Muscle layer of colon (tissue), 2 donors: Measurements from ENCODE around the gene ZFAND6.
A peak's percentile ranks its signal among the peaks of the same experiment; 100 is the strongest.
"Not testable (repeated sequence)": the region's sequence is repeated elsewhere in the genome, so short reads cannot be mapped to it uniquely, and the experiment has no call there.

Source experiments
- H3K27ac ChIP-seq: one replicate; pipeline ENCODE4 v1.7.0; 2013; ENCODE audit warnings: low read depth, mild to moderate bottlenecking, low read length, moderate library complexity
- H3K27me3 ChIP-seq, 2 donors: one replicate each; pipeline ENCODE4 v1.7.0; 2013; ENCODE audit warnings: low read length in 2 of 2, mild to moderate bottlenecking in 2 of 2; ENCODE audit not compliant: insufficient read depth in 2 of 2, control insufficient read depth in 1 of 2
- H3K36me3 ChIP-seq: one replicate; pipeline ENCODE4 v1.7.0; 2013; ENCODE audit warnings: mild to moderate bottlenecking, low read length; ENCODE audit not compliant: insufficient read depth
- H3K4me1 ChIP-seq: one replicate; pipeline ENCODE4 v1.7.0; 2013; ENCODE audit warnings: mild to moderate bottlenecking, low read length; ENCODE audit not compliant: insufficient read depth
- H3K4me3 ChIP-seq, 2 donors: one replicate each; pipeline ENCODE4 v1.7.0; 2013; ENCODE audit warnings: low read length in 2 of 2, low read depth in 1 of 2, mild to moderate bottlenecking in 1 of 2, moderate library complexity in 1 of 2
- H3K9ac ChIP-seq: one replicate; pipeline ENCODE4 v1.7.0; 2013; ENCODE audit warnings: low read length
- H3K9me3 ChIP-seq: one replicate; pipeline ENCODE4 v1.7.0; 2013; ENCODE audit warnings: mild to moderate bottlenecking, low read length
- donor health status: abdominal sarcoma.
- donor health status: Adenocarcinoma of cecum.

ZFAND6 gene

DNA sequence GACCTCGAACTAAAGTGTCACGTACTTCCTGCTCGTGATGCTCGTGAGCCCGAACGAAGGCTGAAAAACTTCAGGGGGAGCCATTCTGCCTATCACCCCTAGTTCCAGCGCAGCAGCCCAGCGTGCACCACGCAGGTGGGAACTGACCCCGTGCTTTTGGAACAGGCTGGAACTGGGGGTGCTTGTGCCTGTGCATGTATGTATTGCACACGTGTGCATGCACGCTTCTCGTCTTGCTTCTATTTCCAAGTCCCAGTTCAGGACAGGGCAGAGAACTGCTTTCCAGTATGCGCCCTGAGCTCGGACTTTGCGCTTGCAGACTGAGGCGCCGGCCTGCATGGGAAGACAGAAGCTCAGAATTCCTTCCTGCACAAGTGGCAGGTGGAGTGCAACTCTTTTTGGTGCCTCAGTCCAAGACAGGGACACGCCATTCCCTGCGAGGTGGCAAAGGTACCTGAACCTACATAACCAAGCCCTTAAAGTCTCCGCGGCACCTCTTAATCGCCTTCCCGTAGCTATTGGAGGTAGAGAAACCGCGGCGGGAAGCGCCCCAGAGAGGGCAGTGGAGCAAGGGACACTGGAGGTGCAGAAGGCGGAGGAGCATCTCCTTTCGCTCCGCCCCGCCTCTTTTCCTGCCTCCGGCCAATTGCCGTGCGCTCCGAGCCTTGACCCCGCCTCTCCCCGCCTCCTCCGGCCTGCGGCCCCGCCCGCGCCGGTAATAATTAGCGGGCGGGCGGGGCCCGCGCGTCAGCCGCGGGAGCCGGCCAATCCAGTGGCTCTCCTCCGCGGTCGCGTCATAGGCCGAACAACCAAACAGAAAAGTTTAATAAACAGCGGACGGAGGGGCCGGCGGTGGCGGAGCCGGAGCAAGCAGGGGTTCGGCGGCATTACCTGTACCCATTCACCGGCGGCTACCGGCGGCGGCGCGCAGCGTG lies at the start of gene ZFAND6:
Gene ZFAND6 (plus strand): TSS at position 826 of the 935 bp plus-strand sequence. CDS start 60,669 bp downstream, outside the sequence.
- Histone ChIP-seq H3K4me1 (peaks cover 4% of the 10 kb centered on the region), H3K9me3 (no peaks in the 10 kb centered on the region), H3K4me3 (peak within 1 kb of the TSS; percentile 85 to 96), H3K36me3 (no peaks in the 10 kb centered on the region), H3K9ac (peak within 1 kb of the TSS; percentile 59), H3K27ac (peak within 1 kb of the TSS; percentile 95), H3K27me3 (no peaks in the 10 kb centered on the region)

DNA sequence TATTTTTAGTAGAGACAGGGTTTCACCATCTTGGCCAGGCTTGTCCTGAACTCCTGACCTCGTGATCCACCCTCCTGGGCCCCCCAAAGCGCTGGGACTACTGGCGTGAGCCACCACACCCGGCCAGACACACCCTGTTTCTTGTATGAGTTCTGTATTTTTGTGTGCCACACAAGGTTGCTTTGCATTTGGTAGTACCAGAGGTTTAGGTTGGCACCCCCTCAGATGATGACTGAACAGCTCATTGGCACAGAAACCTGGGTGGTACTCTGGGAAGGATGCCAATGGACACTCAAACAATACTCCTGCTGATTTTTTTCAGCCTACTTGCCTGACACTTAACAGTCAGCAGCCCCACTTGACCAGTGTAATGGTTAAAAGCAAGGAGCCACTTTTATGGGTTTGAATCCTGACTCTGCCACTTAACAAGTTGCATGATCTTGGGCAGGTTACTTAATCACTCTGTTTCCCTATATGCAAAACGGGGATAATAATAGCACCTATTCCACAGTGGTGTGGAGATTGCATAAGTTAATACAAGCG lies 49.3 kb upstream of the ZFAND6 start:
- no peaks in the 10 kb centered on the region for H3K9me3 ChIP-seq
- no peak overlapping the region for H3K9ac ChIP-seq
- no peaks in the 10 kb centered on the region for H3K4me1 ChIP-seq
- H3K27me3 ChIP-seq: no peaks in the 10 kb centered on the region
- no peaks in the 10 kb centered on the region for H3K36me3 ChIP-seq
- H3K4me3 ChIP-seq: no peak overlapping the region
- H3K27ac ChIP-seq: no peak overlapping the region

DNA sequence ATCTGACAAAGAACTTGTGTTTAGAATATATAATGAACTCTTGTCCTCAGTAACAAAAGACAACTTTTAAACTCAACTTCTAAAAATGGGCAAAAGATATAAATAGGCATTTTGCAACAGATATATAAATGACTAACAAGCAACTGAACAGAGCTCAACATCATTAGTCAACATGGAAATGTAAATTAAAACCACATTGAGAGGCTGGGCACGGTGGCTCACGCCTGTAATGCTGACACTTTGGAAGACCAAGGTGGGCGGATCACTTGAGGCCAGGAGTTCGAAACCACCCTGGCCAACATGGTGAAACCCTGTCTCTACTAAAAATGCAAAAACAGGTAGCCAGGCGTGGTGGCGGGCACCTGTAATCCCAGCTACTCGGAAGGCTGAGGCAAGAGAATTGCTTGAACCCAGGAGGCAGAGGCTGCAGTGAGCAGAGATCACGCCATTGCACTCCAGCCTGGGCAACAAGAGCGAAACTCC lies 48.4 kb upstream of the ZFAND6 start:
- H3K27ac ChIP-seq, H3K27me3 ChIP-seq, H3K4me3 ChIP-seq, H3K36me3 ChIP-seq, H3K4me1 ChIP-seq, H3K9ac ChIP-seq, H3K9me3 ChIP-seq: not testable (repeated sequence)

DNA sequence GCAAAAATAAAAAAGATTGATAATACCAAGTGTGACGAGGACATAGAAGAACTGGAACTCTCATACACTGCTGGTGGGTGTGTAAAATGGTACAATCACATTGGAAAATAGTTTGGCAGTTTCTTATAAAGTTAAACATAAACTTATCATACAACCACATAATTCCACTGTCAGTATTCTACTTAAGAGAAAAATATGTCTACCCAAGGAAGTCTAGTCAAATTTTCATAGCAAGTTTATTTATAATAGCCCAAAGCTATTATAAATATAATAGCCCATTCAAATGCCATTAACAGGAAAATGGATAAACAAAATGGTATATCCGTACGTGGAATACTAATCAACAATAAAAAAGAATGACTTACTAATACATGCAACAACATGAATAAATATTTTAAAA lies 47.9 kb upstream of the ZFAND6 start:
- H3K27me3 ChIP-seq: no peaks in the 10 kb centered on the region
- no peak overlapping the region for H3K27ac ChIP-seq
- no peaks in the 10 kb centered on the region for H3K9me3 ChIP-seq
- H3K9ac ChIP-seq: no peak overlapping the region
- H3K4me3 ChIP-seq: no peak overlapping the region
- H3K4me1 ChIP-seq: no peaks in the 10 kb centered on the region
- no peaks in the 10 kb centered on the region for H3K36me3 ChIP-seq

DNA sequence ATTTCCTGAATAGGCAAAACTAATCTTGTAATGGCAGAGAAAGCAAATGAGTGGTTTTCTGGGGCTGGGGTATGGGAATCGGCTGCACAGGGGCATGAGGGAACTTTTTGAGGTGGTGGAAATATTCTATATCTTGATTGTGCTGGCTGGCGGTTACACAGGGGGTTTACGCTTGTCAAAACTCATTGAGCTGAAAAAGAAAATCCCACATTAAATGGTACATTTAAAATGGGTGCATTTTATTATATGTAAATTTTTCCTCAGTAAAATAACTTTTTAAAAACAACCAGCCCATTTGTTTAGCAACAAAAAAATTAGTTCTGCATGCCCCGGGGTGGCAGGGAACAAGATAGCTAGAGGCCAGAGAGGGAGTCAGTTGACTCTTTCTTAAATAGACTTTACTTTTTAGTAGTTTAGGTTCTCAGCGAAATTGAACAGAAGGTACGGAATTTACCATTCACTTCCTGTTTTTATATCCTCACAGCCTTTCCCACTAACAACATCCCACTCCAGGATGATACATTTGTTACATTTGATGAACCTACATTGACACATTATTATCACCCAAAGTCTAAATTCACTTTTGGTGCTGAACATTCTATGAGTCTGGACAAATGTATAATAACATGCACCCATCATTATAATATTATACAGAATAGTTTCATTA lies 47.3 kb upstream of the ZFAND6 start:
- H3K36me3 ChIP-seq: no peaks in the 10 kb centered on the region
- H3K27me3 ChIP-seq: no peaks in the 10 kb centered on the region
- no peaks in the 10 kb centered on the region for H3K4me1 ChIP-seq
- no peak overlapping the region for H3K4me3 ChIP-seq
- no peak overlapping the region for H3K27ac ChIP-seq
- no peaks in the 10 kb centered on the region for H3K9me3 ChIP-seq
- no peak overlapping the region for H3K9ac ChIP-seq

DNA sequence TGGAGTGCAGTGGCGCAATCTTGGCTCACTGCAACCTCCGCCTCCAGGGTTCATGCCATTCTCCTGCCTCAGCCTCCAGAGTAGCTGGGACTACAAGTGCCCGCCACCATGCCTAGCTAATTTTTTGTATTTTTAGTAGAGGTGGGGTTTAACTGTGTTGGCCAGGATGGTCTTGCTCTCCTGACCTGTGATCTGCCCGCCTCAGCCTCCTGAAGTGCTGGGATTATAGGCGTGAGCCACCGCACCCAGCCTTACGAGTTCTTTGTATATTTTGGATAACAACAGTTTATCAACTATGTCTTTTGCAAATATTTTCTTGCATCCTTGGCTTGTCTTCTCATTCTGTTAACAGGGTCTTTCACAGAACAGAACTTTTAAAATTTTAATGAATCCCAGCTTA lies 45.3 kb upstream of the ZFAND6 start:
- not testable (repeated sequence) for H3K36me3 ChIP-seq, H3K27ac ChIP-seq, H3K4me3 ChIP-seq, H3K4me1 ChIP-seq, H3K9ac ChIP-seq, H3K27me3 ChIP-seq, H3K9me3 ChIP-seq

DNA sequence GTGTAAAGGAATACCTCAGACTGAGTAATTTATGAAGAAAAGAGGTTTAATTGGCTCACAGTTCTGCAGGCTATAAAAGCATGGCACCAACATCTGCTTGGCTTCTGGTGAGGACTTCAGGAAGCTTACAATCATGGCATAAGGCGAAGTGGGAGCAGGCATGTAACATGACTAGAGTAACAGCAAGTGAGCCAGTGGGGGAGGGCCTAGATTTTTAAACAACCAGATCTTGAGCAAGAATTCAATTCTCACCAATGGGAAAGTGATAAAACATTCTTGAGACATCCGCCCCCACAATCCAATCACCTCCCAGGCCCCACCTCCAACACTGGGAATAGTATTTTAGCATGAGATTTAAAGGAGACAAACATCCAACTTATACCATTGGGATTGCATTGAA lies 44.3 kb upstream of the ZFAND6 start:
- no peaks in the 10 kb centered on the region for H3K4me1 ChIP-seq
- no peak overlapping the region for H3K4me3 ChIP-seq
- H3K27me3 ChIP-seq: no peaks in the 10 kb centered on the region
- no peak overlapping the region for H3K27ac ChIP-seq
- no peaks in the 10 kb centered on the region for H3K9me3 ChIP-seq
- no peaks in the 10 kb centered on the region for H3K36me3 ChIP-seq
- no peak overlapping the region for H3K9ac ChIP-seq

DNA sequence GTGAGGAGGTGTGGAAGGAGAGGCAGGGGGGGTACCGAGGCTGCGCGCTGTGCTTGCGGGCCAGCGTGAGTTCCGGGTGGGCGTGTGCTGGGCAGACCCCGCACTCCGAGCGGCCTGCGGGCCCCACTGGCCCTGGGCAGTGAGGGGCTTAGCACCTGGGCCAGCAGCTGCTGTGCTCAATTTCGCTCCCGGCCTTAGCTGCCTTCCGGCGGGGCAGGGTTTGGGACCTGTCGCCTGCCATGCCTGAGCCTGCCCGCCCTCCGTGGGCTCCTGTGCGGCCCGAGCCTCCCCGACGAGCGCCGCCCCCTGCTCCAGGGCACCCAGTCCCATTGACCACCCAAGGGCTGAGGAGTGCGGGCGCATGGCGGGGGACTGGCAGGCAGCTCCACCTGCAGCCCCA lies 43.0 kb upstream of the ZFAND6 start:
- not testable (repeated sequence) for H3K9me3 ChIP-seq, H3K9ac ChIP-seq, H3K4me1 ChIP-seq, H3K4me3 ChIP-seq, H3K27ac ChIP-seq, H3K27me3 ChIP-seq, H3K36me3 ChIP-seq

DNA sequence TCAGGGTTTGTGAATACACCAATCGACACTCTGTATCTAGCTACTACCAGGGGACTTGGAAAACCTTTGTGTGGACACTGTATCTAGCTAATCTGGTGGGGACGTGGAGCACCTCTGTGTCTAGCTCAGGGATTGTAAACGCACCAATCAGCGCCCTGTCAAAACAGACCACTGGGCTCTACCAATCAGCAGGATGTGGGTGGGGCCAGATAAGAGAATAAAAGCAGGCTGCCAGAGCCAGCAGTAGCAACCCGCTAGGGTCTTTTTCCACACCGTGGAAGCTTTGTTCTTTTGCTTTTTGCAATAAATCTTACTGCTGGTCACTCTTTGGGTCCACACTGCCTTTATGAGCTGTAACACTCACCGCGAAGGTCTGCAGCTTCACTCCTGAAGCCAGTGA lies 42.3 kb upstream of the ZFAND6 start:
- not testable (repeated sequence) for H3K9me3 ChIP-seq, H3K27ac ChIP-seq, H3K27me3 ChIP-seq, H3K9ac ChIP-seq, H3K4me3 ChIP-seq, H3K36me3 ChIP-seq, H3K4me1 ChIP-seq

DNA sequence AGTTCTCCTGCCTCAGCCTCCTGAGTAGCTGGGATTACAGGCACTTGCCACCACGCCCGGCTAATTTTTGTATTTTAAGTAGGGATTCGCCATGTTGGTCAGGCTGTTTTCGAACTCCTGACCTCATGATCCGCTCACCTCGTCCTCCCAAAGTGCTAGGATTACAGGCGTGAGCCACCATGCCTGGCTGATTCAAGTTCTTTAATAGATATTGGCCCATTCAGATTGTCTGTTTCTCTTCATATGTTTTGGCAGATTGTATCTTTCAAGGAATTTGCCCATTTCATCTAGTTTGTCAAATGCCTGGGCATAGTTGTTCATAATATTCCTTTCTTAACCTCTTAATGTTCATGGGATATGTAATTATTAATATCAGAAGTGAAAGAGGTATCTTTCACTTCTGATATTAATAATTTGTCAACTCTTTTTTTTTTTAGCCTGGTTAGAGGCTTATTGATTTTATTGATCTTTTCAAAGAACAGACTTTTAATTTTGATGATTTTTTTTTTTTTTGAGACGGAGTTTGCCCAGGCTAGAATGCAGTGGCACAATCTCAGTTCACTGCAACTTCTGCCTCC lies 40.2 kb upstream of the ZFAND6 start:
- no peaks in the 10 kb centered on the region for H3K4me1 ChIP-seq

DNA sequence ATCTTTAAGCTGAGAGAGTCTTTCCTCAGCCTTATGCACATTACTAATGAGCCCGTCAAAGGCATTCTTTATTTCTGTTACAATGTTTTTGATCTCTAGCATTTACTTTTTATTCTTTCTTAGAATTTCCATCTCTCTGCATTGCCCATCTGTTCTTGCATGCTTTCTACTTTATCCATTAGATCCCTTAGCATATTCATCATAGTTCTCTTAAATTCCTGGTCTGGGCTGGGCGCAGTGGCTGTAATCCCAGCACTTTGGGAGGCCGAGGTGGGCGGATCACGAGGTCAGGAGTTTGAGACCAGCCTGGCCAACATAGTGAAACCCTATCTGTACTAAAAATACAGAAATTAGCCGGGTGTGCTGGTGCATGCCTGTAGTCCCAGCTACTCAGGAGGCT lies 39.3 kb upstream of the ZFAND6 start:
- H3K27me3 ChIP-seq, H3K4me1 ChIP-seq, H3K4me3 ChIP-seq, H3K36me3 ChIP-seq, H3K9me3 ChIP-seq, H3K9ac ChIP-seq, H3K27ac ChIP-seq: not testable (repeated sequence)

More for the DNA sequence above, 40.2 kb upstream of the ZFAND6 start:
- H3K27ac ChIP-seq: no peak overlapping the region
- no peaks in the 10 kb centered on the region for H3K9me3 ChIP-seq
- H3K4me3 ChIP-seq: no peak overlapping the region
- no peaks in the 10 kb centered on the region for H3K36me3 ChIP-seq
- H3K27me3 ChIP-seq: no peaks in the 10 kb centered on the region
- H3K9ac ChIP-seq: no peak overlapping the region
